Trophoblast cell (in vitro differentiated cells and primary cell): ENCODE measurements around the gene VPS8.

Source experiments
- DNase-seq, 2 donors: peaks; one replicate each; pipeline ENCODE4 v3.0.0-alpha.2; 2016
- H2AFZ ChIP-seq: 2 replicates; pipeline ENCODE4 v1.6.1; 2013; ENCODE audit warnings: low read length, moderate library complexity, mild to moderate bottlenecking; ENCODE audit not compliant: insufficient read depth, poor library complexity
- H2AK5ac ChIP-seq: 2 replicates; pipeline ENCODE4 v1.6.1; 2013; ENCODE audit warnings: mild to moderate bottlenecking, low read length
- H2BK120ac ChIP-seq: 2 replicates; pipeline ENCODE4 v1.6.1; 2013; ENCODE audit warnings: low read length, mild to moderate bottlenecking, moderate library complexity; ENCODE audit not compliant: insufficient read depth, poor library complexity
- H2BK12ac ChIP-seq: 2 replicates; pipeline ENCODE4 v1.6.1; 2013; ENCODE audit warnings: mild to moderate bottlenecking, low read length, moderate library complexity
- H2BK5ac ChIP-seq: 2 replicates; pipeline ENCODE4 v1.6.1; 2013; ENCODE audit warnings: low read length, low read depth, moderate library complexity, mild to moderate bottlenecking; ENCODE audit not compliant: poor library complexity
- H3K14ac ChIP-seq: 2 replicates; pipeline ENCODE4 v1.6.1; 2013; ENCODE audit warnings: mild to moderate bottlenecking, low read length
- H3K18ac ChIP-seq: 2 replicates; pipeline ENCODE4 v1.6.1; 2013; ENCODE audit warnings: mild to moderate bottlenecking, low read length
- H3K23ac ChIP-seq: 2 replicates; pipeline ENCODE4 v1.6.1; 2013; ENCODE audit warnings: low read length
- H3K27ac ChIP-seq: 2 replicates; pipeline ENCODE4 v1.5.1; 2013; ENCODE audit warnings: low read depth, mild to moderate bottlenecking, inconsistent platforms, low read length, moderate library complexity
- H3K27me3 ChIP-seq: 2 replicates; pipeline ENCODE4 v1.6.1; 2013; ENCODE audit warnings: inconsistent platforms, mild to moderate bottlenecking, low read length, moderate library complexity; ENCODE audit not compliant: insufficient read depth
- H3K36me3 ChIP-seq, 2 experiments: 1 replicate in 1 of 2; 2 replicates in 1 of 2; pipeline ENCODE4 v1.6.1; 2013; ENCODE audit warnings: low read length in 2 of 2, mild to moderate bottlenecking in 2 of 2, moderate library complexity in 1 of 2; ENCODE audit not compliant: insufficient read depth in 2 of 2, control insufficient read depth in 1 of 2
- H3K4ac ChIP-seq: 2 replicates; pipeline ENCODE4 v1.6.1; 2013; ENCODE audit warnings: low read depth, mild to moderate bottlenecking, low read length, moderate library complexity
- H3K4me1 ChIP-seq, 2 experiments: 1 replicate in 1 of 2; 2 replicates in 1 of 2; pipeline ENCODE4 v1.6.1; 2013; ENCODE audit warnings: low read length in 2 of 2, mild to moderate bottlenecking in 2 of 2, moderate library complexity in 1 of 2; ENCODE audit not compliant: insufficient read depth in 2 of 2, control insufficient read depth in 1 of 2
- H3K4me2 ChIP-seq: 2 replicates; pipeline ENCODE4 v1.6.1; 2013; ENCODE audit warnings: inconsistent platforms, mild to moderate bottlenecking, low read length, moderate library complexity
- H3K4me3 ChIP-seq: 2 replicates; pipeline ENCODE4 v1.5.1; 2013; ENCODE audit warnings: mild to moderate bottlenecking, low read depth, low read length, inconsistent platforms
- H3K79me1 ChIP-seq: one replicate; pipeline ENCODE4 v1.6.1; 2013; ENCODE audit warnings: low read length
- H3K79me2 ChIP-seq: 2 replicates; pipeline ENCODE4 v1.6.1; 2013; ENCODE audit warnings: low read length, mild to moderate bottlenecking; ENCODE audit not compliant: control insufficient read depth, insufficient read depth, poor library complexity
- H3K9ac ChIP-seq: 2 replicates; pipeline ENCODE4 v1.6.1; 2013; ENCODE audit warnings: mild to moderate bottlenecking, low read length
- H3K9me3 ChIP-seq: 2 replicates; pipeline ENCODE4 v1.6.1; 2013; ENCODE audit warnings: low read depth, mild to moderate bottlenecking, control low read depth, inconsistent platforms, low read length; ENCODE audit not compliant: insufficient read depth
- H4K12ac ChIP-seq: 2 replicates; pipeline ENCODE4 v1.6.1; 2013; ENCODE audit warnings: low read depth, mild to moderate bottlenecking, low read length, moderate library complexity
- H4K8ac ChIP-seq: 2 replicates; pipeline ENCODE4 v1.6.1; 2013; ENCODE audit warnings: low read depth, mild to moderate bottlenecking, low read length, moderate library complexity
- H4K91ac ChIP-seq: one replicate; pipeline ENCODE4 v1.6.1; 2013; ENCODE audit warnings: low read depth, mild to moderate bottlenecking, low read length, moderate library complexity
- WGBS: extraction: QIAGEN DNeasy Blood & Tissue Kit; methylation state at CpG from one replicate; pipeline ENCODE4 v1.1.7; 2013; ENCODE audit warnings: missing lambda C conversion rate; ENCODE audit not compliant: insufficient read length, insufficient coverage; ENCODE audit errors: extremely low coverage; 5-methylcytosine and 5-hydroxymethylcytosine counted together

Gene VPS8

GRCh38 chr3:185076219-185076618 is 264.3 kb downstream of the VPS8 start:
- Histone ChIP-seq H3K14ac (no peak overlapping the region), H3K4ac (no peak overlapping the region), H2AFZ (no peak overlapping the region), H2AK5ac (no peak overlapping the region), H3K23ac (no peak overlapping the region), H2BK120ac (no peak overlapping the region), H3K36me3 (no peaks in the 10 kb centered on the region), H3K4me3 (no peak overlapping the region), H3K18ac (no peak overlapping the region), H3K79me1 (no peaks in the 10 kb centered on the region), H2BK12ac (no peak overlapping the region), H4K91ac (no peak overlapping the region), H3K27me3 (no peaks in the 10 kb centered on the region), H3K4me2 (no peak overlapping the region), H3K9ac (no peak overlapping the region), H3K9me3 (no peaks in the 10 kb centered on the region), H3K27ac (no peak overlapping the region), H4K8ac (no peak overlapping the region), H3K79me2 (no peaks in the 10 kb centered on the region), H4K12ac (no peak overlapping the region), H2BK5ac (no peak overlapping the region), H3K4me1 (peaks cover 0 to 2% of the 10 kb centered on the region in 2 experiments)
- WGBS, result no CpG with 5 or more reads among the region's 8 CpGs
- DNase-seq, result no peak

GRCh38 chr3:185079625-185080024 is 267.7 kb downstream of the VPS8 start:
- Histone ChIP-seq H3K18ac (no peak overlapping the region), H4K91ac (no peak overlapping the region), H3K4me3 (no peak overlapping the region), H3K27ac (no peak overlapping the region), H3K36me3 (no peaks in the 10 kb centered on the region), H3K14ac (no peak overlapping the region), H2AK5ac (no peak overlapping the region), H2BK120ac (no peak overlapping the region), H2AFZ (no peak overlapping the region), H4K12ac (no peak overlapping the region), H3K9me3 (no peaks in the 10 kb centered on the region), H3K4me1 (peaks cover 0 to 2% of the 10 kb centered on the region in 2 experiments), H3K23ac (no peak overlapping the region), H3K79me2 (no peaks in the 10 kb centered on the region), H3K9ac (no peak overlapping the region), H3K27me3 (no peaks in the 10 kb centered on the region), H2BK5ac (no peak overlapping the region), H3K79me1 (no peaks in the 10 kb centered on the region), H4K8ac (no peak overlapping the region), H2BK12ac (no peak overlapping the region), H3K4me2 (no peak overlapping the region), H3K4ac (no peak overlapping the region)
- no CpG with 5 or more reads among the region's 1 CpG for WGBS
- DNase-seq, result no peak

GRCh38 chr3:185081521-185081920 is 269.6 kb downstream of the VPS8 start:
- H2AK5ac ChIP-seq, result no peak overlapping the region
- no peaks in the 10 kb centered on the region for H3K36me3 ChIP-seq
- no peak overlapping the region for H2BK120ac ChIP-seq
- H3K27ac ChIP-seq, result no peak overlapping the region
- no peak overlapping the region for H2BK5ac ChIP-seq
- H3K4me2 ChIP-seq, result no peak overlapping the region
- H2BK12ac ChIP-seq, result no peak overlapping the region
- WGBS, result no CpG with 5 or more reads among the region's 1 CpG
- no peak overlapping the region for H3K4me3 ChIP-seq
- H4K91ac ChIP-seq, result no peak overlapping the region
- no peaks in the 10 kb centered on the region for H3K79me1 ChIP-seq
- no peaks in the 10 kb centered on the region for H3K27me3 ChIP-seq
- H2AFZ ChIP-seq, result no peak overlapping the region
- H4K8ac ChIP-seq, result no peak overlapping the region
- H3K9ac ChIP-seq, result no peak overlapping the region
- H3K9me3 ChIP-seq, result no peaks in the 10 kb centered on the region
- H3K4ac ChIP-seq, result no peak overlapping the region
- DNase-seq, result no peak
- H3K14ac ChIP-seq, result no peak overlapping the region
- no peak overlapping the region for H4K12ac ChIP-seq
- H3K79me2 ChIP-seq, result no peaks in the 10 kb centered on the region
- H3K4me1 ChIP-seq, result peaks cover 3 to 4% of the 10 kb centered on the region in 2 experiments
- H3K18ac ChIP-seq, result no peak overlapping the region
- no peak overlapping the region for H3K23ac ChIP-seq

- Histone ChIP-seq H3K79me2 (no peaks in the 10 kb centered on the region), H3K27me3 (no peaks in the 10 kb centered on the region), H3K9me3 (no peaks in the 10 kb centered on the region), H2BK12ac (no peak overlapping the region), H3K27ac (no peak overlapping the region), H3K4me2 (no peak overlapping the region), H2BK120ac (no peak overlapping the region), H4K12ac (no peak overlapping the region), H4K8ac (no peak overlapping the region), H3K23ac (no peak overlapping the region), H3K4ac (no peak overlapping the region), H2AFZ (no peak overlapping the region), H4K91ac (no peak overlapping the region), H3K14ac (no peak overlapping the region), H3K4me3 (no peak overlapping the region), H3K36me3 (no peaks in the 10 kb centered on the region), H3K79me1 (no peaks in the 10 kb centered on the region), H2AK5ac (no peak overlapping the region), H3K18ac (no peak overlapping the region), H3K9ac (no peak overlapping the region), H2BK5ac (no peak overlapping the region), H3K4me1 (peaks cover 3 to 4% of the 10 kb centered on the region in 2 experiments)
- DNase-seq, result no peak
- no CpG with 5 or more reads among the region's 3 CpGs for WGBS
These were observed 270.2 kb downstream of the VPS8 start for GRCh38 chr3:185082149-185082548.
